Caco-2 (cell line): ENCODE data around the gene ACAD9. TPM values are rescaled to one million over a fixed set of nuclear protein-coding genes. Genes with fewer than 3 reads are reported as not detected.

Experiments used
- BruUV-seq: library from RNA; stranded (reverse); fragments of 400-500 nt; replicated peaks from 2 replicates; lab custom pipeline; 2021; lab: Mats Ljungman, UMichigan
- CTCF ChIA-PET: fragments of 300-600 bp; sonication (Branson Sonifier 250); formaldehyde crosslinking; loops from one replicate; lab custom pipeline; 2022; ENCODE audit warnings: antibody characterized with exemption; lab: Charles Lee
- POLR2A ChIA-PET: fragments of 300-600 bp; sonication (Branson Sonifier 250); formaldehyde crosslinking; loops from one replicate; lab custom pipeline; 2022; ENCODE audit warnings: antibody characterized with exemption; lab: Charles Lee
- DNase-seq, 2 experiments: peaks; one replicate each; pipeline versions ENCODE4 v3.0.0 to v3.0.0-alpha.2; 2020 to 2022
- H3K27me3 ChIP-seq: replicated peaks from 2 replicates; pipeline ENCODE4 v1.6.0; 2011; ENCODE audit warnings: low read length; ENCODE audit not compliant: control insufficient read depth, insufficient read depth
- H3K36me3 ChIP-seq: 2 replicates; pipeline ENCODE4 v1.5.1; 2011; ENCODE audit warnings: low read length; ENCODE audit not compliant: control insufficient read depth, insufficient read depth
- H3K4me1 ChIP-seq: fragments of 250-450 bp; sonication (Bioruptor Pico); 2 replicates; pipeline ENCODE4 v1.5.1; 2020; ENCODE audit warnings: mild to moderate bottlenecking
- H3K4me3 ChIP-seq: 2 replicates; pipeline ENCODE4 v1.5.1; 2011; ENCODE audit warnings: low read depth, mild to moderate bottlenecking, control low read depth, low read length
- H3K9me3 ChIP-seq: fragments of 250-450 bp; sonication (Bioruptor Pico); 2 replicates; pipeline ENCODE4 v1.5.1; 2020; ENCODE audit warnings: mild to moderate bottlenecking, moderate library complexity
- H3K27ac Mint-ChIP-seq: one replicate; pipeline ENCODE4 v1.8.0; 2022; ENCODE audit warnings: mixed read lengths; ENCODE audit not compliant: unreplicated experiment
- H3K27me3 Mint-ChIP-seq: one replicate; pipeline ENCODE4 v1.8.0; 2022; ENCODE audit warnings: mixed read lengths; ENCODE audit not compliant: insufficient read depth, unreplicated experiment
- H3K36me3 Mint-ChIP-seq: one replicate; pipeline ENCODE4 v1.8.0; 2022; ENCODE audit warnings: mild to moderate bottlenecking, mixed read lengths; ENCODE audit not compliant: insufficient read depth, unreplicated experiment
- H3K4me1 Mint-ChIP-seq: one replicate; pipeline ENCODE4 v1.8.0; 2022; ENCODE audit warnings: low read depth, mixed read lengths; ENCODE audit not compliant: unreplicated experiment
- H3K4me3 Mint-ChIP-seq: one replicate; pipeline ENCODE4 v1.8.0; 2022; ENCODE audit warnings: mild to moderate bottlenecking, moderate library complexity, mixed read lengths; ENCODE audit not compliant: unreplicated experiment
- H3K9me3 Mint-ChIP-seq: one replicate; pipeline ENCODE4 v1.8.0; 2022; ENCODE audit warnings: mixed read lengths; ENCODE audit not compliant: unreplicated experiment
- intact Hi-C: fragments of 100-400 bp; cut with micrococcal nuclease; formaldehyde crosslinking; loops from one replicate; pipeline ENCODE4 v1.10.0; 2022; ENCODE audit not compliant: unreplicated experiment
- total RNA-seq: library from RNA; stranded (reverse); gene quantifications from 2 replicates; pipeline ENCODE4 v1.2.3, GENCODE V29; 2022
- TF ChIP-seq, protein P1 (sequence below), 2 experiments: fragments of 200-600 bp in 1 of 2; IDR thresholded peaks; 1 replicate in 1 of 2; 2 replicates in 1 of 2; pipeline versions ENCODE4 v1.5.1 to v1.8.0; 2011 to 2022; ENCODE audit warnings: antibody characterized with exemption in 1 of 2, control low read depth in 1 of 2, inconsistent platforms in 1 of 2, low read depth in 1 of 2, low read length in 1 of 2, mild to moderate bottlenecking in 1 of 2, moderate library complexity in 1 of 2; ENCODE audit not compliant: insufficient read depth in 1 of 2, severe bottlenecking in 1 of 2, unreplicated experiment in 1 of 2

Gene ACAD9
- total RNA-seq, 1 experiment from 2014 or later, result 60.0 TPM

DNA sequence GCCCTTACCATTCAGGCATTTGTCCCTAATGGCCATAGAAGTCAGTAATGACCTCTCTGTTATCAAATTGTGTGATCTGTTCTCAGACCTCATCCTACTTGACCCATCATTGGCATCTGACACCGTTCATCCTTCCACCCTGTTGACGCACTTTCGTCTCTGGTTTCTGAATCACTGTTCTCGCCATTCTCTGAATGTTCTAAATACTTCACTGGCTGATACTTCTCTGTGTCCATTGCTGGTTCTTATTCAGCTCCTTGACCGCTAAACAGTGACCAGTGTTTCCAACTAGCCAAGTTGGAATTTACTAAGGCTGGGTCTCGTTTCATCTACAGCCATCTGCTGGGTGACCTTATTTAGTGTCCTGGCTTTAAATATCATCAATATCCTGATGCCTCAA, 2.2 kb downstream of the ACAD9 start:
- H3K36me3 Mint-ChIP-seq, result peaks cover 62% of the 10 kb centered on the region
- TF ChIP-seq, protein P1, sequence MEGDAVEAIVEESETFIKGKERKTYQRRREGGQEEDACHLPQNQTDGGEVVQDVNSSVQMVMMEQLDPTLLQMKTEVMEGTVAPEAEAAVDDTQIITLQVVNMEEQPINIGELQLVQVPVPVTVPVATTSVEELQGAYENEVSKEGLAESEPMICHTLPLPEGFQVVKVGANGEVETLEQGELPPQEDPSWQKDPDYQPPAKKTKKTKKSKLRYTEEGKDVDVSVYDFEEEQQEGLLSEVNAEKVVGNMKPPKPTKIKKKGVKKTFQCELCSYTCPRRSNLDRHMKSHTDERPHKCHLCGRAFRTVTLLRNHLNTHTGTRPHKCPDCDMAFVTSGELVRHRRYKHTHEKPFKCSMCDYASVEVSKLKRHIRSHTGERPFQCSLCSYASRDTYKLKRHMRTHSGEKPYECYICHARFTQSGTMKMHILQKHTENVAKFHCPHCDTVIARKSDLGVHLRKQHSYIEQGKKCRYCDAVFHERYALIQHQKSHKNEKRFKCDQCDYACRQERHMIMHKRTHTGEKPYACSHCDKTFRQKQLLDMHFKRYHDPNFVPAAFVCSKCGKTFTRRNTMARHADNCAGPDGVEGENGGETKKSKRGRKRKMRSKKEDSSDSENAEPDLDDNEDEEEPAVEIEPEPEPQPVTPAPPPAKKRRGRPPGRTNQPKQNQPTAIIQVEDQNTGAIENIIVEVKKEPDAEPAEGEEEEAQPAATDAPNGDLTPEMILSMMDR (IDR thresholded peaks at IDR 0.05; ENCODE audit: insufficient read depth in 1 of 2, low read depth in 1 of 2, low read length in 1 of 2, severe bottlenecking in 1 of 2, unreplicated experiment in 1 of 2), result no peak
- H3K4me3 ChIP-seq, result no peak overlapping the region
- H3K9me3 Mint-ChIP-seq, result no peaks in the 10 kb centered on the region
- H3K27me3 ChIP-seq, result no peaks in the 10 kb centered on the region
- no peaks in the 10 kb centered on the region for H3K9me3 ChIP-seq
- DNase-seq, result no peak
- H3K27me3 Mint-ChIP-seq, result no peaks in the 10 kb centered on the region
- BruUV-seq, result no TSS peak
- H3K36me3 ChIP-seq, result peaks cover 4% of the 10 kb centered on the region
- ChIA-PET POLR2A (no interaction called here), CTCF (no interaction called here)
- peaks cover 30% of the 10 kb centered on the region for H3K4me1 Mint-ChIP-seq
- peaks cover 22% of the 10 kb centered on the region for H3K4me1 ChIP-seq
- intact Hi-C loops, result no loop called here
- H3K27ac Mint-ChIP-seq, result no peak overlapping the region
- peak overlapping the region; percentile 79 for H3K4me3 Mint-ChIP-seq

DNA sequence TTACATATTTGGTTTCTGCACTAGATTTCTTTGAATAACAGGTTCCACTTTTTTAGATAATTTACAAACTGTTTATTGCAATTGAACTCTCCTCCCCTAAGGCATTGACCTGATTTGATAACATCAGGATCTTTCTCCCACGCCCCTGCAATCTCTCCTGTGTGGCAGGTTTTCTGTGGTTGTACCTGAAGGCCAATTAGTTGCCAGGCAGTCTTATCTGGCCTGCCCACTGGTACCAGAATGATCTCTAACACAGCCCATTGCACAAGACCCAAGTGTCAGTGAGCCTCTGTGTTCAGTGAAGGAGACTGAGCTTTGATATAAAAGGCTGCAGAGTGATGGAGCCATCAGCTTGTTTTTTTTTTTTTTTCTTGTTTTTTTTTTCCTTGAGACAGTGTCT, 3.3 kb downstream of the ACAD9 start:
- ChIA-PET CTCF (no interaction called here), POLR2A (interaction anchor here (0.6 kb wide), 1 partner anchor 202 kb away, joined by 3 read pairs; no protein-coding TSS in a partner anchor)
- no peak for DNase-seq
- H3K9me3 Mint-ChIP-seq, result no peaks in the 10 kb centered on the region
- no peaks in the 10 kb centered on the region for H3K27me3 ChIP-seq
- intact Hi-C loops, result no loop called here
- H3K27ac Mint-ChIP-seq, result no peak overlapping the region
- H3K4me1 Mint-ChIP-seq, result peaks cover 27% of the 10 kb centered on the region
- peaks cover 4% of the 10 kb centered on the region for H3K36me3 ChIP-seq
- H3K9me3 ChIP-seq, result no peaks in the 10 kb centered on the region
- H3K4me3 Mint-ChIP-seq, result no peak overlapping the region
- TF ChIP-seq, protein P1 (IDR thresholded peaks at IDR 0.05; ENCODE audit: insufficient read depth in 1 of 2, low read depth in 1 of 2, low read length in 1 of 2, severe bottlenecking in 1 of 2, unreplicated experiment in 1 of 2), result no peak
- H3K4me1 ChIP-seq, result peaks cover 22% of the 10 kb centered on the region
- H3K4me3 ChIP-seq, result no peak overlapping the region
- H3K27me3 Mint-ChIP-seq, result no peaks in the 10 kb centered on the region
- H3K36me3 Mint-ChIP-seq, result peaks cover 70% of the 10 kb centered on the region
- BruUV-seq, result no TSS peak

DNA sequence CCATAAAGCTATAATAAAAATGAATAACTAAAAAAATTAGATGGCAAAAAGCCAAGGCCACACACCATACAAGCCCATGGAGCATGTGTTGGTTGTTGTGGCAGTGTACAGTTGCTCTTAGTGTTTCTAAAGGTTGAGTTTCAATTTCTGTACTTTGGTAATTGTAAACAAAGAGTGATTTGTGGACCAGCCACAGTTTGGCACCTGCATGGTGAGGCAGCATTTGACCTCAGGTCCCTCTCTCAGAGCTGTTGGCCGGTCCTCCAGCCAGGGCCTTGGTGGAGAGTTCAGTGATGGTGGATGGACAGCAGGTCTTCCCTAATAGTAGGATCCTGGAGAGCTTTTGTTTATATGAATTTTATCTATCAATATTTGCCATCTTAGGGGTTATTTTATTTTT, 5.6 kb downstream of the ACAD9 start:
- Mint-ChIP-seq H3K4me1 (peaks cover 15% of the 10 kb centered on the region), H3K4me3 (no peak overlapping the region), H3K36me3 (peaks cover 60% of the 10 kb centered on the region), H3K27ac (no peak overlapping the region), H3K27me3 (no peaks in the 10 kb centered on the region), H3K9me3 (no peaks in the 10 kb centered on the region)
- Histone ChIP-seq H3K27me3 (no peaks in the 10 kb centered on the region), H3K9me3 (no peaks in the 10 kb centered on the region), H3K36me3 (peaks cover 4% of the 10 kb centered on the region), H3K4me1 (peaks cover 16% of the 10 kb centered on the region; the same call in 1 of the 2 replicates), H3K4me3 (no peak overlapping the region)
- intact Hi-C loops, result no loop called here
- POLR2A ChIA-PET, result no interaction called here
- DNase-seq, result no peak
- CTCF ChIA-PET, result no interaction called here
- TF ChIP-seq, protein P1 (IDR thresholded peaks at IDR 0.05; ENCODE audit: insufficient read depth in 1 of 2, low read depth in 1 of 2, low read length in 1 of 2, severe bottlenecking in 1 of 2, unreplicated experiment in 1 of 2), result no peak
- no TSS peak for BruUV-seq
